Esophagus squamous epithelium (tissue), 5 donors: ENCODE results near the gene MRM2. TPM values are rescaled to one million over a fixed set of nuclear protein-coding genes. Genes with fewer than 3 reads are reported as not detected.

ENCODE experiments used
- DNase-seq: peaks from one replicate; lab custom pipeline; 2025; lab: John Stamatoyannopoulos, UW
- H3K27ac ChIP-seq, 4 donors: fragments of 200-600 bp; sonication (generic); one replicate each; pipeline ENCODE4 v1.5.1; 2016 to 2019; ENCODE audit warnings: mild to moderate bottlenecking in 1 of 4
- H3K27me3 ChIP-seq, 4 donors: fragments of 200-600 bp; sonication (generic); 1 replicate in 3 of 4; 2 replicates in 1 of 4; pipeline versions ENCODE4 v1.5.1 to v1.6.0; 2017 to 2021; ENCODE audit warnings: antibody characterized with exemption in 1 of 4
- H3K36me3 ChIP-seq, 3 donors: fragments of 200-600 bp; sonication (generic); one replicate each; pipeline ENCODE4 v1.5.1; 2016 to 2019
- H3K4me1 ChIP-seq, 3 donors: fragments of 200-600 bp; sonication (generic); one replicate each; pipeline ENCODE4 v1.5.1; 2017 to 2019
- H3K4me3 ChIP-seq, 4 donors: fragments of 200-600 bp; sonication (generic); 1 replicate in 3 of 4; 2 replicates in 1 of 4; pipeline ENCODE4 v1.5.1; 2016 to 2019; ENCODE audit warnings: mild to moderate bottlenecking in 2 of 4, moderate library complexity in 1 of 4
- H3K9me3 ChIP-seq, 3 donors: fragments of 200-600 bp; sonication (generic); one replicate each; pipeline ENCODE4 v1.5.1; 2016 to 2019
- CTCF ChIP-seq, 6 experiments: fragments of 450-650 bp in 4 of 6; fragments of 200-600 bp in 2 of 6; sonication (generic) in 2 of 6; IDR thresholded peaks; one replicate each; pipeline ENCODE4 v1.5.1; 2016 to 2019; ENCODE audit warnings: antibody characterized with exemption in 6 of 6, mild to moderate bottlenecking in 4 of 6, moderate library complexity in 4 of 6
- POLR2A ChIP-seq, 4 donors: fragments of 450-650 bp; IDR thresholded peaks; one replicate each; pipeline ENCODE4 v1.6.1; 2017; ENCODE audit warnings: antibody characterized with exemption in 4 of 4, mild to moderate bottlenecking in 4 of 4, moderate library complexity in 3 of 4
- WGBS, 2 donors: methylation state at CpG; one replicate each; pipeline ENCODE4 v1.1.5; 2018; 5-methylcytosine and 5-hydroxymethylcytosine counted together
- intact Hi-C: fragments of 100-400 bp; cut with DNase I; formaldehyde crosslinking; loops from one replicate; pipeline ENCODE4 v1.15.0; 2022
- total RNA-seq, 4 donors: library from RNA; depleted of rRNA; stranded (reverse); fragments of >200 nt; gene quantifications; one replicate each; pipeline ENCODE4 v1.1.0, GENCODE V29; 2016
- donor health status: DM: yes; HTN: yes; CAD: no.

The MRM2 gene
- total RNA-seq, 4 donors from 2014 or later, result 16.8 to 31.5 (median 17.9) TPM

- Histone ChIP-seq H3K36me3 (peaks cover 0 to 91% (median 14%) of the 10 kb centered on the region in 3 donors), H3K9me3 (no peaks in the 10 kb centered on the region), H3K4me1 (no peaks in the 10 kb centered on the region), H3K4me3 (no peak overlapping the region), H3K27ac (no peak overlapping the region), H3K27me3 (no peaks in the 10 kb centered on the region)
- DNase-seq, result no peak
- intact Hi-C loops, result no loop called here
- WGBS, 2 donors, result 78 to 88% methylated on average over 11 to 14 of the region's 20 CpGs
- TF ChIP-seq CTCF (IDR thresholded peaks at IDR 0.05) (no peak), POLR2A (IDR thresholded peaks at IDR 0.05) (no peak)
Measured at GRCh38 chr7:2202901-2203765, 38.9 kb downstream of the MRM2 start.

- no peaks in the 10 kb centered on the region for H3K4me1 ChIP-seq
- H3K36me3 ChIP-seq, result peaks cover 0 to 85% (median 9%) of the 10 kb centered on the region in 3 donors
- no peak overlapping the region for H3K27ac ChIP-seq
- 100% methylated on average over 2 to 4 of the region's 14 CpGs for WGBS, 2 donors
- TF ChIP-seq POLR2A (IDR thresholded peaks at IDR 0.05), result no peak
- TF ChIP-seq CTCF (IDR thresholded peaks at IDR 0.05), result no peak
- intact Hi-C loops, result no loop called here
- H3K27me3 ChIP-seq, result no peaks in the 10 kb centered on the region
- no peak overlapping the region for H3K4me3 ChIP-seq
- DNase-seq, result no peak
- no peaks in the 10 kb centered on the region for H3K9me3 ChIP-seq
Measured at GRCh38 chr7:2202361-2202761, 39.6 kb downstream of the MRM2 start.

GRCh38 chr7:2201686-2202360 is 40.2 kb downstream of the MRM2 start:
- DNase-seq, result no peak
- Histone ChIP-seq H3K27me3 (no peaks in the 10 kb centered on the region), H3K4me1 (no peaks in the 10 kb centered on the region), H3K27ac (no peak overlapping the region), H3K9me3 (no peaks in the 10 kb centered on the region), H3K4me3 (no peak overlapping the region), H3K36me3 (peaks cover 0 to 83% (median 9%) of the 10 kb centered on the region in 3 donors)
- intact Hi-C loops, result no loop called here
- TF ChIP-seq CTCF (IDR thresholded peaks at IDR 0.05) (no peak), POLR2A (IDR thresholded peaks at IDR 0.05) (no peak)
- WGBS, 2 donors, result 70 to 88% methylated on average over 9 to 14 of the region's 31 CpGs

- no peak overlapping the region for H3K27ac ChIP-seq
- H3K9me3 ChIP-seq, result no peaks in the 10 kb centered on the region
- no peak for DNase-seq
- peaks cover 0 to 4% (median under 1%) of the 10 kb centered on the region in 3 donors for H3K4me1 ChIP-seq
- intact Hi-C loops, result no loop called here
- H3K4me3 ChIP-seq, result no peak overlapping the region
- H3K27me3 ChIP-seq, result no peaks in the 10 kb centered on the region
- peaks cover 0 to 83% (median 9%) of the 10 kb centered on the region in 3 donors for H3K36me3 ChIP-seq
- TF ChIP-seq CTCF (IDR thresholded peaks at IDR 0.05), result no peak
- TF ChIP-seq POLR2A (IDR thresholded peaks at IDR 0.05), result no peak
- 95% methylated on average over 4 of the region's 10 CpGs; no CpG with 5 or more reads in 1 of the 2 donors for WGBS, 2 donors
Measured at GRCh38 chr7:2201128-2201527, 40.9 kb downstream of the MRM2 start.

GRCh38 chr7:2200584-2200980 is 41.4 kb downstream of the MRM2 start:
- TF ChIP-seq CTCF (IDR thresholded peaks at IDR 0.05) (no peak), POLR2A (IDR thresholded peaks at IDR 0.05) (no peak)
- no peak for DNase-seq
- Histone ChIP-seq H3K27me3 (no peaks in the 10 kb centered on the region), H3K4me1 (peaks cover 0 to 9% (median 5%) of the 10 kb centered on the region in 3 donors), H3K36me3 (peaks cover 0 to 83% (median 9%) of the 10 kb centered on the region in 3 donors), H3K4me3 (no peak overlapping the region), H3K27ac (no peak overlapping the region), H3K9me3 (no peaks in the 10 kb centered on the region)
- WGBS, 2 donors, result 94% methylated on average over 7 of the region's 18 CpGs; no CpG with 5 or more reads in 1 of the 2 donors
- intact Hi-C loops, result no loop called here
